HuH-7.5 (cell line): Measurements from ENCODE around the gene XRCC1.
"Not testable (repeated sequence)": the region's sequence is repeated elsewhere in the genome, so short reads cannot be mapped to it uniquely, and the experiment has no call there.

Experiments
- DNase-seq: peaks from one replicate; pipeline ENCODE4 v3.0.0; 2011; ENCODE audit warnings: low spot score

XRCC1 gene

GRCh38 chr19:43519436-43520088, 55.8 kb downstream of the XRCC1 start:
- peak; percentile 58 for DNase-seq

- DNase-seq = no peak
Observed at GRCh38 chr19:43518051-43518450, 57.3 kb downstream of the XRCC1 start.

GRCh38 chr19:43512399-43512798, 62.9 kb downstream of the XRCC1 start:
- not testable (repeated sequence) for DNase-seq

DNA sequence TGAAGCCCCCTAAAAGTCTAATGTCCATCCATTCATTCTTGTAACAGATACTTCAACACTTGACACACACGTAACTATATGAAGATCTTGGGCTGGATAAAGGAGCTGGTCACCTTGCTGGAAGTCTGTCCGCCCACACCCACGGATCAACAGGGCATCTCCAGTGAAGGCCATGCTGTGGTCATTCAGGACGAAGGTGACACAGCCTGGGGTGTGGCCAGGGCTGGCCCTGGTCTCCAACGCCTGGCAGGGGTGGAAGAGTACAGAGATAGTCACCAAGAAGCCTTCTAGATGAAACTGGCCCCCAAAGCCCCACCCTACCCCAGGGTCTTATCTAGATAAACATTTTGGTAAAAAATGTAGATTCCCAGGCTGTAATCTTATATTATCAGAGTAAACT, 64.0 kb downstream of the XRCC1 start:
- no peak for DNase-seq

GRCh38 chr19:43510713-43511112, 64.6 kb downstream of the XRCC1 start:
- DNase-seq = no peak

DNA sequence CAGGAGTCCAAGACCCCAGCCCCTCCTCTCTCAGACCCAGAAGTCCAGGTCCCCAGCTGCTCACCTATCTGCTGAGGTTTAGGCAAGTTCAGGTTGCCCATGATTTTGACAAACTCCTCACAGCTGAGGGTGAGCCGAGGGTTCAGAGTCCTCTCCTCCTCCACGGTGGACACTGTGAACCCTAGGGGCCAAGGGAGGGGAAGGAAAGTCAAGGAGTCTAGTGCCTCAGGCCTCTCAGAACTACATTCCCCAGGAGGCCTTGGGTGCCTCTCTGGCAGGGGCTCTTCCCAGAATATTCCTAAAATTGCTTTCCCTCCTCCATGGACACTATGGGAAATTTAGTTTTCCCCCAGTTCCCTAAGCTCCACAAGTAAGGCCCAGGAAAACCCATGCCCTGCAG, 67.4 kb downstream of the XRCC1 start:
- DNase-seq = no peak

GRCh38 chr19:43506629-43507028, 68.7 kb downstream of the XRCC1 start:
- DNase-seq = no peak

DNA sequence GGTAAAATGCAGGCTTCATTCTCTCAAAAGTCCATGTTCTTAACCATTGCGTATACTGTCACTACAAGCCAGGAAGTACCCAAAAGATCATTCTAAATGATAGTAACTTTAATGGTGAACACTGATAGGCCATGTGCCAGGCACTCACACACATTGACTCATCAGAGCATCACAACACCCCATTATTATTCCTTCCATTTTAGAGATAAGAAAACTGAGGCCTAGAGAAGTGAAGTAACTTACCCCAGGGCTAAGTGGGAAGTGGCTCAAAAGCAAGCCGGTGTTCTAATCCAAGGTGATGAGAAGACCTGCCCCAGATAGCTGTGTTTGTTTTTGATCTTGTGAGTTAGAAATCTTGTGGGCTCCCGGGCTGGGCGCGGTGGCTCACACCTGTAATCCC, 69.4 kb downstream of the XRCC1 start:
- no peak for DNase-seq

DNA sequence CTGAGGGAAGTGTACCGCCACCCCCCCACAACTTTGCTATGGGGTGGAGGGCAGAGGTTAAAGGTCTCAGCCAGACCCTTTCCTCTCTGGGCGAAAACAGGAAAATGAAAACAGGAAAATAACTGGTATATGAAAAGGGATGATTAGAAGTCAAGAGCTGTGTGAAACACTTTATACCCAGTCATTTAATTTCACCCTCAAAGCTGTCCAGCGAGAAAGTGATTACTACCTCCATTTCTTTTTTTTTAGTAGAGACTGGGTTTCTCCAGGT, 70.2 kb downstream of the XRCC1 start:
- DNase-seq = no peak

DNA sequence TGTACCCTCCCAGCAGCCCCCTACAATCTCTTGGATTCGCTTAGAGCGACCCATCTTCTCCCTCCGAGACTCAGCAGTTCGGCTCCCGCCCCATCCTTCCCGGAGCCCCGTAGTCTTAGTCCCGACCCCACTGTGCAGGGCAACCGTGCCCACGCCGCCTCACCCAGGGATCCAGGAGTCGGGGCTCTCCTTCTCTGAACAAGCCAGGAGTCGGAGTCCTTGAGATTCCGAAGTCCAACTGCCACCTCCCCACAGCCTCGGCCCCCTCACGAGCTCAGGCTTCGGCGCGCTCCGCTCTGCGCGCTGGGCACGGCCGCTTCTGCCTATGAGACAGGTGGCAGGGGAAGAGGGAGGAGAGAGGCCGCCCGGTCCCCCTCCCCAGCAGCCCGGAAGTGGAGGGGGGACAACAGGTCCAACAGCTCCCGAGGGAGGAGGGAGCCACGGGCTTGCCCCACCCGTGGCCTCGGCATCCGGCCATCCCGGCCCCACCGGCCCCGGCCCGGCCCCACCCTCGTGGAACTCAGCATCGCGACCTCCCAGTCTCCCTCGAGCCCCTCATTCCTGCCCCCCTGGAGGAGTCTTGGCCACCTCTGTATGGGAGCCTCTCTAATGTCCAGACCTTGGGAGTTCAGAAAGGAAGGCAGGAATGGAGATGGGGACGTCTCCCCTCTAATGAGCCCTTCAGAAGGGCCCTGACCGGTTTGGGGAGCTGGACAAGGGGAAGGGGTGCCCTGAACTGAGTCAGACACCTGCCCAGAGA, 70.7 kb downstream of the XRCC1 start, which contains the start of gene PHLDB3:
Gene PHLDB3 (minus strand): TSS at position 321 of the 760 bp plus-strand sequence. CDS start 628 bp downstream, outside the sequence.
- DNase-seq = peak; percentile 50

DNA sequence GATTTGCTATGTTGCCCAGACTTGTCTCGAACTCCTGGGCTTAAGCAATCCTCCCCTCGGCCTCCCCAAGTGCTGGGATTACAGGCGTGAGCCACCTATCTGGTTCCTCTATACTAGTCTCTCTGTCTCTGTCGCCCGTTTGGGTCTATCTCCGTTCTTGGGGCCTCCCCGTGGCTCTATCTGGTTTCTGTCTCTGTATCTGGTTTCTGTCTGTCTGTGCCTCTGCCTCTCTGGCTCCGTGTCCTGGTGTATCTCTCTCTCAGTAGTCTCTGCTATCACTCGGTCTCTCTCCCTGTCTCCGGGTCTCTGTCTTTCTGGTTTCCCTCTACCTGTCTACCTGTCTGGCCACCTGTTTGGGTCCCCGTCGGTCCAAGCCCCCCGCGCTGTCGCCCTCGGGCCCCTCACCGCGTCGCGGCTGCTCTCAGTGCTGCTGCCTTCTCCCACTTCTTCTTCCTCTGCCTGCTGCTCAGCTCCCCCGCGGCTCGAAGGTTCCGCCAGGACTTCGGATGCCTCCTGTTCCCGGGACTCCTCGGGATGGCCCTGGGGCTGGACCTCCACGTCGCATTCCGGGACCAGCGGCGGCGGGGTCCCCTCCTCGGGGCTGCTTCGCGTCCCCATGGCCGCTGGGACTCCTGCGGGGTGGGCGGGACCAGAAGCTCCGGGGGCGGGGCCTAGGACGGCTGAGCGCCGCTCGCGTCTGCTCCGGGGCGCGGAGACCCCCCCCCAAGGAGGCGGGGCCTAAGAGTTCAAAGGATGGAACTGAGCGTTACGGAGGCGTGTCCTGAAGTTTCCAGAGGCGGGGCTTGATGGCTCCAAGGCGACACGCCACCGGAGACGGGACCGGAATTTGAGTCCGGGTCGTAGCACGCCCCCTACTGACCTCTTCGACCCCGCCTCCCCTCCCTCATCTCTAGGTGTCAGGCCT, 71.6 kb downstream of the XRCC1 start:
- peak; percentile 97 for DNase-seq

DNA sequence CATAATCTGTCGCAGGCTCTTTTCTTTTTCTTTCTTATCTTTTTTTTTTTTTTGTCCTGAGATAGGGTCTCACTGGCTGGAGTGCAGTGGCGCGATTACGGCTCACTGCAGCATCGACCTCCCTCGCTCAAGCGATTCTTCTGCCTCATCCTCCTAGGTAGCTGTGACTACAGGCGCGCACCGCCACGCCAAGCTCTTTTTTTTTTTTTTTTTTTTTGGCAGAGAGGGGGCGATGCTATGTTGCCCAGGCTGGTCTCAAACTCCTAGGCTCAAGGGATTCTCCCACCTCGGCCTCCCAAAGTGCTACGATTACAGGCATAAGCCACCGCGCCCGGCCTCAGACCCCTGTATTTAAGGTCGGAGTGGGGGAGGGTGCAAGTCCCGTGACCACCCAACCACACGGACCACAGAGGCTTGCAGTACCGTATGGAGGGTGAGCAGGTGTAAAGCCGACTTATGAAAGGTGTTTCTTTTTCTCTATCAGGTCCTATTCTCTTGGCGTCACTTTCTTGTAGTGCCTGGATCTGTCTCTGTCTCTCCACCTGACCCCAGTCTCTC, 72.8 kb downstream of the XRCC1 start:
- DNase-seq = no peak

- DNase-seq = no peak
Observed at GRCh38 chr19:43501661-43502418, 73.5 kb downstream of the XRCC1 start.

- DNase-seq = peak; percentile 98
Observed at GRCh38 chr19:43499042-43499441, 76.3 kb downstream of the XRCC1 start.

GRCh38 chr19:43498233-43498842, 77.0 kb downstream of the XRCC1 start:
- DNase-seq = no peak

DNA sequence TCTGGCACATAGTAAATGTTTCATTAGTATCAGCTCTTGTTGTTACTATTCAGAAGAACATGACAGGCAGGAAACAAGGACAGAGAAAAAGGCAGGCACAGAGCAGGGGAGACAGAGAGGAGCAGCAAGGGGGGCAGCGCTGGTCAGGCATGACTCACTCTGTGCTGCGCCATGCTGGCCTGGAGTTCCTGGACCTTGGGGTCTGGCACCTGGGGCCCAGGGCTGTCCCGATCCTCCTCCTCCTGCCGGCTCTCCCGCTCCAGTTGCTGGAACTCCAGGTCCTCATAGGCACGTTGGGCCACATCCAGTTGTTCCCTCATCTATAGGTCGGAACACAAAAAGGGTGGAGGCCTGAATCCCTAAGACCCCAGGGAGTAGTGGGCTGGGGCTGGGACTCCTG, 78.4 kb downstream of the XRCC1 start:
- no peak for DNase-seq

GRCh38 chr19:43495082-43495481, 80.2 kb downstream of the XRCC1 start:
- DNase-seq = no peak
